GM18520 (cell line): ENCODE measurements around the gene GTSE1.

Experiments used
- ATAC-seq: cut with Tn5 transposase; IDR thresholded peaks from one replicate; pipeline ENCODE4 v1.9.1; 2021; ENCODE audit not compliant: unreplicated experiment

The GTSE1 gene

DNA sequence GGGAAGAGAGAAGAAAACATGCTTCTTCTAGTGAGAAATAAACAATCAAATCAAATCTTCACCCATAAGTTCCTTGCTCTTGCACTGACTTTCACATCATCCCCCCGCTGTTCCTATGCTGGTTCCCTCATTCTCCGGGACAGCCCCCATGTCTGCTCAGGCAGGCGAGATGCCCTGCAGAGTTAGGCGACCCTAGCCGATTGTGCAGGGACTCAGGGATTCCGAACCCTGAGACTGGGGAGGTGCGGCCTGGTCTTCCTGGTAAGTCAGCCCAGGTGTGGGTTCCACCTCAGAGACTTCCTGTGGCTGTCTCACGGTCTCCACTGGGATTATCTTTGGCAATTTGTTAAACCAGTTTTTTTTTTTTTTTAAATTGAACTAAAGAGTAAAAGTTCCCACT, 22.3 kb upstream of the GTSE1 start:
- ATAC-seq = no peak

DNA sequence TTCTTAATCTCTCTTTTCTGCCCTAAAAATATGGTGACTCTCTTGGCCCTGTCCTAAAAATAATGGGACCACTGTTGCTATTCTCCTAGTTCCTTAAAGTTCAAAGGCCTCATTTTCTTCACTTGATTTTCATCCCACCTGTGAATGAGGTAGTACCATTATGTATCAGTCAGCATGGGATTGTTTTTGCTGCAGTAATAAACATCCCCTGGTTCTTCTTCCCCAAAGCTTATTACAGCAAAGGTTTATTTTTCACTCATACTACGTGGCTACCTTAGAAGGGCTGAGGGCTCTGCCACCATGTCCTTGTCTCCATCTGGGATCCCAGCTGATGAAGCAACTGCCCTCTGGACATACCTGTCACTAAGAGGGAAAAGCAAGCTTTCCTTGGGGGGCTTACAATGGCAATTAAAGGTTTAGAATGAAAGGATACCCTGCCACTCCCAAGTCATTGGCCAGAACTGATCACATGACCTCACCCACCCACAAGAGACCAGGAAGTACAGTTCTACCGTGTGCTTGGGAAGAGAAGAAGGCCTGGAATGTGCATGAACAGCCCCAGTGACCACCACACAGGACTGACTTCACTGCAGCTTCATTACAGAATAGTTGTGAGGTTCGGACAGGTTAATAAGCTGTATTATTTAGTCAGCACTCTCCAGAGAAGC, 21.1 kb upstream of the GTSE1 start:
- ATAC-seq = no peak

DNA sequence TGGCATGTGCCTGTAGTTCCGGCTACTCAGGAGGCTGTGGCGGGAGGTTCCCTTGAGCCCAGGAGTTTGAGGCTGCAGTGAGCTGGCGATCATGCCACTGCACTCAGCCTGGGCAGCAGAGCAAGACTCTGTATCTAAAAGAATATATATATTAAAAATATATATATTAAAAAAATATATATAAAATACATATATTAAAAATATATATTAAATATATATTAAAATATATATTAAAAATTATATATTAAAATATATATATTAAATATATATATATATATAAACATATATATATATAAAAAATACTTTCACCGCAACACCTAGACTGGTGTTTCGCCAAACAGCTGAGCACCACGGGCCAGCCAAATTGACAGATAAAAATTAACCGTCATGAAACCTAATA, 20.1 kb upstream of the GTSE1 start:
- ATAC-seq = no peak

DNA sequence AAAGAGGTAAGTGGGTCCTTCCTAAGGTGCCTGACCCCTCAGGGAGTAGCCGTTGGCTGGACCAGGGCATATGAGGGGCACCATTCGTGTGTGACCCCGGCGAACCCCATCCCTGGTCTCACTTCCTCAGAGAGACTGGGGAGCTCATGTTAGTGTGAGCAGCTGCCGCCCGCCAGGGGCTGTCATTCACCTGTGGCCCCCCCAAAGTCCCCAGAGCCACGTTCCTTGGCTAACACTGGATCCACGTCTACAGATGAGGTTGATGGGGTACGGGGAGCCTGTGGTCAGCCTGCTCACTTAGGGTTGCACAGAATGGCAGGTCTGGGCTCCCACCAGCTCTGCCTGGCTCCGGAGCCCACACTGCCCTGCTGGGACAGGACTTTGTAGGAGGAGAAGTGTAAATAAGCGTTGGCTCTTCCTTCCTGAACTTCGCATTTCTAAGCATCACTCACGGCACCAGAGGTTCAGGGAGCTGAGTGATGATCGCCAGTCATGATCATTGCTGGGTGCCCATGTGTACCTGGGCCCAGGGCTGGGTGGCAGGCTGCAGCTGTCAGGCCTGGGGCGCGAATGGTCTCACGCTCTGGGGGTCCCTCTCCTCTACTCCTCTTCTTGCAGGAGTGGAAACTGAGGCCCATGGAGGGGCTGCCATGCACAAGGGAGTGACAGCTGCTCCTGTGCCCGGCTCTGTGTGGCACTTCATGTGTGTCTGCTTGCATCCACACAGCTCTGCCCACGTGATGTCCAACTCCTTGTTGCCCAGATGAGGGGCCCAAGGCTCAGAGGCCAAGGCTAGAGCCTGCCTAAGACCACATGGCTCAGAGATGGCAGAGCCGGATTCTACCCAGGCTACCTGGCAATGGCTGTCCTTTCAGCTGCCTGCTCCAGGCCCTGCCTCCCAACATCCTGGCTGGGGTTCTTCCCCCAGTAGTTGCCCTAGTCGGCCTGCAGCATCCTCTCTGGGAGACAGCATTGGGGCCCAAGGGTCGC, 17.7 kb upstream of the GTSE1 start:
- no peak for ATAC-seq

DNA sequence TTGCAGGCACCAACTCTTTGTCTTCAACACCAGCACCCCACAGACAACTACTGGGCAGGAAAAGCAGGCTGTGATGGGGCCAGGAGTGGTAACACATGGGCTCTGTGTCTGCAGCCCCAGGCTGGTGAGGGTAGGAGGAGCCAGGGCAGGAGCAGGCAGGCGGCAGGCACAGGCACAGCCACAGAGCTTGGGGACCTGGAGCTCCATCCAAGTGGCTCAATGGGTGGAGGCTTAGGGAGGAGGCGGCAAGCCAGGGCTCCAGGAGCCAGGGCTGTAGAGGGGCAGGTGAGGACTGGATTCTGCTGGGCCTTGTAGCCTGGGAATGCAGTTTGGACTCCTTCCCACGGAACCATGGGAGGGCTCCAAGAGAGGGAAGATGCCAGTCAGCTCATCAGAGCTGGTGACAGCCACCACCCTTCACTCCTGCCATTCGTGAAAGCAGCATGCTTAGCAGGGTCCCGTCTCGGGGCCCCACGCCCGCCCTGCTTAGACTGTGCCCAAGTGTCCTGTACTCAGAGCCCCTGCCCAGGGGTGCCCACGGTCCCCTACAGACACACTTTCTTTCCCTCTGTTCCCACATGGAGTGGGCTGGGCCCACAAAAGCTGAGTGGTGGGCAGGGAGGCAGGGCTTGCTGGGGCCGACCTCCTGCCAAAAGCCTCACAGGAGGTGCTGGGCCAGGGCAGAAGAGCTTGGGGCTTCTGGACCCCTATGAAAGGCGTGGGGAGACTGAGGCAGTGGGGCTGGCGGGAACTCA, 16.4 kb upstream of the GTSE1 start:
- no peak for ATAC-seq

DNA sequence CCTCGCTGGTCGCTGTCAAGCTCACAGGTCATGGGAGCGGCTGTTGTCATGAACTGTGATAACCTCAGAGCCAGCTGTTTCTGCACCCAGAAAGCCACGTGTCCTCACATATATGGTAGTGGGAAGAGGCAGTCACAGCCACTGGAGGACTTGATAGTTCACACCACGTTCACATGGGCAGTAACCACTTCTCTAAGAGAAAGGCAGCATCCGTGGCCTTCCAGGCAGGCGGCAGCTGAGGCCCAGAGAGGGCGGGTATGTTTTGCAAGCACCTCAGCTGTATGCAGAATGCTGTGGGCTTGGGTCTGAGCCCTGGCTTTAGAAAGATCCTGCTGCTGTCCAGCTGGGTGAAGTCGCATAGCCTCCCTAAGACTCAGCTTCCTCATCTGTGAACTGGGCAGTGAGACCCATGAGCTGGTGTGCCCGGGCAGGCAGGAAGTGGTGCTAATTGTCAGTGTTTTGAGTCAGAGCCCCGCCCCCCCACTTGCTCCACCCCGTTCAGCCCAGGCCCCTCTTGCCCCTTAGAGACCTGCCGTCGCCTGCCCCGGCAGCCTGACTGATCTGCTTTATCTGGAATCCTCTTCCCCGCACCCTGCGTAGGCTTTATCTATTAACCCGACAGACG, 15.6 kb upstream of the GTSE1 start:
- peak; percentile 81 for ATAC-seq

DNA sequence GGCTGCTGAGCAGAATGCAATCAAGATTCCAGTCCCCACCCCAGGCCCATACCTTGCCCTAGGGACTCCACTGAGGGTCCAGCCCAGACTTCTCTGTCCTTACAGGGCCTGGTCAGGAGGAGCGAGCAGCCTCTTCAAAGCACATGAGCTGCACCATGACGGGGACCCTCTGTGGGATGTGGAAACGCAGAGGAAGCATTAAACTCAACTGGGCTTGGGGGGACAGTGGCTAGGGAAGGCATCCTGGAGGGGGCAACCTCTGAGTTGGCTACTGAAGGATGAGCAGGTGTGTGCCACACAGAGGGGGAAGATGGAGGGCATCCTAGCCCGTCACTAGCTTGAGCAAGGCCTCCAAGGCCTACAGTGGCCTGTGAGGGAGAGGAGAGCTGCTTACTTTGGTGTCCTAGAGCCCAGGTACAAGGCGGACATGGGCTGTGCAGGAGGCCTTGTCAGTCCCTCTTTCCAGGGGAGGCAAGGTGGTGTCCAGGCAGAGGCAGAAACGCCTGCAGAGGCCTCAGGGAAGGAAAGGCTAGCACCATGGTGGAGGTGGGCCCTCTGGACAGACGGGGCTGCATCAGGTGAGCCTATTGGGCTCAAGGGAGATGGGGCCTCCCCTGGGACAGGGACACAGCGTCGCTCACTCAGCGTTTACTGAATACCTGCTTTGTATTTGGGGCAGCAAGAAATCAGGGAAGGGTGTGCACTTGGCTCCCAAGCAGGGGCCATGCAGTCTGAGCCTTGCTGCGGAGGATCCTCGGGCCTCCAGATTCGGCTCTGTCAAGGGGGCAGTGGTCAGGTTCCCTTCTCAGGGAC, 14.6 kb upstream of the GTSE1 start:
- ATAC-seq = no peak

DNA sequence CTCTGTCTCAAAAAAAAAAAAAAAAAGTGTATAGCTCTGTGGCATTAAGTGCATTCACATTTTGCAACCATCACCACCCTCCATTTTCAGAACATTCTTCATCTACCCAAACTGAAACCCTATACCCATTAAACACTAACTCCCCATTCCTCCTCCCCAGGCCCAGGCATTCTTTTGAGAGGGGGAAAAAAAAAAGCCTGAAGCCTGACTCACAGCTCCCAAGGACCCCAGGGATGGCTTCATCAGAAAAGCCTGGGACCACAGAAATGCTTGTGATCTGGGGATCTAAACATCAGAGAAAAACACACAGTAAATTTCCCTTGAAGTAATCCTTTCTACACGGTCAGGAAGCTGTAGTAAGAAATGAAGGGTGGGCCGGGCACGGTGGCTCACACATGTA, 10.7 kb upstream of the GTSE1 start:
- no peak for ATAC-seq

DNA sequence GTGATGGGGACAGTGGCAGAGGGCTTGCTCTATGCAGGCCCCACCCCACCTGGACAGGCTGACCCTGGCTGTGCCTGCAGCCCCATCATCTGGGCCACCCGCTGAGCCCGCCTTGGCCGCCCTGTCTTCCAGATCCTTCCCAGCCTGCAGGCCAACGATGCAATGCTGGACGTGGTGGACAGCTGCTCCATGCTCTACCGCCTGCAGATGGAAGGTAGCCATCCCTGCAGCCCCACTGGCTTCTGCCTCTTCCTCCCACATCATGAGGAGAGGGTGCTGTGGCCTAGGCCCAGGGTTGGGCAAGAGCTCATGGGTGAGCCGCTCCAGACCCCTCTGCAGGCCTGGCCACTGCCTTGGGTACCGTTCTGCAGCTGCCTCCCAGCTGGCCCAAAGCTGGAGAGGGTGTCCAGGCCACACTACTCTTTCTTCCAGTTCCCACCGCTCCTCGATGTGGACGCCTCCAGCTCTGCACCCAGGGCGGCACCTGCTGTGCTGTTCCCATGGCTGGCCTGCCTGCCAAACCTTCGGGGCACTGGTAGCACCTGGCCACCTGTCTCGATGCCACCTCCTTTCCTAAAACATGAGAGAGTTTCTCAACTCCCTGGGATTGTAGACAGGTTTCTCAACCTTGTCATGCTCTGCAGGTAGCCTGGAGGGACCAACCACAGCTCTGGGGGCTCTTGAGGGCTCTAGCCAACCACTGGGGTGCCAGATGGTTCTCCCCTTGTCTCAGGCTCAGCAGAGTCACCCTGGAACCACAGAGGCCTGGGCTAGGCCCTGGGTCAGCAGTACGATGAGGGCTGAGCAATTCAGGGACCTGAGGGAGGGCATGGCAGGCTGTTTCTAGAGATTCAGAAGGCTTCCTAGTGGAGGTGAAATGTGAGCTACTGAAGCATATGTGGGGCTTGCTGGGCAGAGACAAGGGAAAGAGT, 9.5 kb upstream of the GTSE1 start:
- no peak for ATAC-seq

DNA sequence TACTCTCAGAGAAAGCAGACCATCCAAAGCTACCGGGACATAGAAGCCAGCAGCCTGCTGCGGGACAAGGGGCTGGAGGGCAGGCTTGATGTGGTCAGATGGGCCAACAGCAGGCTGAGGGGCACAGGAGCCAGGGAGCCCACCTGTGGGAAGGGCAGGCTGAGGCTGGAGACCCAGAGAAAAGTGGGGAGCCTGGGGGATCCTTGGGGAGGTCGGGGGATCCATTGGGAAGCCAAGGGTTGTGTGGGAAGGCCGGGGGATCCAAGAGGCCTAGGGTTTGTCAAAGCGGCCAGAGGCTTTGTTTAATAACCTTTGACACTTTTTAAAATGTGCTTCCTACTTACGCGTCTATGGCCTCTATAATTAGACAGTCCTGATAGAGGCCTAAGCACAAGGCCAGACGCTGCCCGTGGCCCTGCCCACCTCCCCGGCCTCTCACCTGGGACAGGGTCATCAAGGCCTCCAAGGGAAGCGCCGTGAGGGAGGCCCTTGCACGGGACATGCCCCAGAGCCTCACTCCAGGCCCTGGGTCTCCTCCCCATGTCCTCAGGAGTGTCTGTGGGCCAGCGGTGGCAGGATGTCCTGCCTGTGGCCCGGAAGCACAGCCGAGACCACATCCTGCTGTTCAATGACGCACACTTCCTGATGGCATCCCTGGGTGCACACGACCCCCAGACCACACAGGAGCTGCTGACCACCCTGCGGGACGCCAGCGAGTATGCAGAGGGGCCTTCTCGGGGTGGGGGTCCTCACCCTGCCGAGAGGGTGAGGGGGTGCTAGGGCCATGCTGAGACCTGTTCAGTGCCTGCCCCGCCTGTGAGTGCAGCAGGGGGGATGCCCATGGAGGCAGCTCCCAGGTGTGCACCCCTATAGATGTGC, 8.6 kb upstream of the GTSE1 start:
- peak; percentile 51 for ATAC-seq

DNA sequence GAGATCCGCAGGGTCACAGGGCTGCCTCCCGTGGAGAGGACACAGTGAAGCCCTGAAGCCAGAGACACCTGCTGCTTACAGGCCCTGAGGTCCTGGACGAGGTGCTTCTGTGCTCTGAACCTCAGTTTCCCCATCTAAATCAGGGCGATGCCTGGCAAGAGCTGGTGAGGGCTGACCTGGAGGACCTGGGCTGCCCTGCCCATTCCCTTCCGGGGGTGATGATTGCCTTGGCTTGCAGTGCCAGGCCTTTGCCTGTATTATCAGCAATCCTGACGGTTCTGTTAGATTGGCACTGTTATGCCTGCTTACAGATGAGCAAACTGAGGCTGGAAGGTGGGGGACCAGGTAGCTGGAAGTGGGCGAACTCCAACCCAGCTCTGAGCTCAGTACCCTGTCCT, 7.8 kb upstream of the GTSE1 start:
- ATAC-seq = no peak

DNA sequence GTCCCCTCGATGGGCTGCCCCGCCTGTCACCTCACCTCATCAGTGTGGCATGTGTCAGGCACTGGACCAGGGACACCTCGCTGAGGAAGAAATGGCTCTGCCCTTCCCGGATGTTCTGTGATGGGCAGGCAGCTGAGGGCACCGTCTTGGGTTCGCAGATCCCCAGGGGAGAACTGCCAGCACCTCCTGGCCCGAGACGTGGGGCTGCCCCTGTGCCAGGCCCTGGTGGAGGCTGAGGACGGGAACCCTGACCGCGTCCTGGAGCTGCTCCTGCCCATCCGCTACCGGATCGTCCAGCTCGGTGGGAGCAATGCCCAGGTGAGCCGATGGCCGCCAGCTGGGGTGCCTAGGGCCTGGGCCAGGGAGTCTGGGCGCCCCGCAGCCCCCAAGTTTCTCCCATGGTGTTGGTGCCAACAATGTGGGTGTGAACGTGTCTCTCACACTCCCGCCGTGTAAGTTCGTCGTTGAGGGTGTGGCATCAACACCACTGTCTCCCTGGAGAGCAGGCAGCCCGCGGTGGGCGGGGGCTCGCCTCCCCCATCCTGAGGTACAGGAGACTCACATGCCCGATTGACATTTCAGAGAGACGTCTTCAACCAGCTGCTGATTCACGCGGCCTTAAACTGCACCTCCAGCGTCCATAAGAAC, 7.3 kb upstream of the GTSE1 start:
- ATAC-seq = no peak

DNA sequence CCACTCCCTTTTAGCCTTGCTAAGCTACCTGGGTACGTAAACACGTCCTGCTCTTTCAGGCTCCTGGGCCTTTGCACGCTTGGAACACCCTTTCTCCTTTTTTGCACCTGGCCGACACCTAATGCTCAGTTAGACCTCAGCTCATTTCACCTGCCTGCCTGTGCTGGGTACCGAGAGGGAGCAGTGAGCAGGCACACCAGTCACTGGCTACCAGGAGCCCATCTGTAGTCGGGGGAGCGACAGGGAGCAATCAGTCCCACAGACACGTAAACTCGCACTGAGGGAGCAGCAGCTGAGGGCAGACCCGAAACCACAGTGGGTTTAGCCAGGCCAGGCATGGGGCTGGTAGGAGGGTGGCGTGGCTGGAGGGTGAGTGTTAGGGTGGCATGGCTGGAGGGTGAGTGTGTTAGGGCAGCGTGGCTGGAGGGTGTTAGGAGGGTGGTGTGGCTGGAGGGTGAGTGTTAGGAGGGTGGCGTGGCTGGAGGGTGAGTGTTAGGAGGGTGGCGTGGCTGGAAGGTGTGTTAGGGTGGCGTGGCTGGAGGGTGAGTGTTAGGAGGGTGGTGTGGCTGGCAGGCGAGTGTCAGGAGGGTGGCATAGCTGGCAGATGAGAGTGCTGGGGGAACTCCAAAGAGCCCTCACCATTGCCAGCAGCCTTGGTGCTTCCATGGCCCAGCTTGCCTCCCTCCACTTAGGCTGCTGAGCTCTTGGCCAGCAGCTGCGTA, 6.4 kb upstream of the GTSE1 start:
- ATAC-seq = no peak

DNA sequence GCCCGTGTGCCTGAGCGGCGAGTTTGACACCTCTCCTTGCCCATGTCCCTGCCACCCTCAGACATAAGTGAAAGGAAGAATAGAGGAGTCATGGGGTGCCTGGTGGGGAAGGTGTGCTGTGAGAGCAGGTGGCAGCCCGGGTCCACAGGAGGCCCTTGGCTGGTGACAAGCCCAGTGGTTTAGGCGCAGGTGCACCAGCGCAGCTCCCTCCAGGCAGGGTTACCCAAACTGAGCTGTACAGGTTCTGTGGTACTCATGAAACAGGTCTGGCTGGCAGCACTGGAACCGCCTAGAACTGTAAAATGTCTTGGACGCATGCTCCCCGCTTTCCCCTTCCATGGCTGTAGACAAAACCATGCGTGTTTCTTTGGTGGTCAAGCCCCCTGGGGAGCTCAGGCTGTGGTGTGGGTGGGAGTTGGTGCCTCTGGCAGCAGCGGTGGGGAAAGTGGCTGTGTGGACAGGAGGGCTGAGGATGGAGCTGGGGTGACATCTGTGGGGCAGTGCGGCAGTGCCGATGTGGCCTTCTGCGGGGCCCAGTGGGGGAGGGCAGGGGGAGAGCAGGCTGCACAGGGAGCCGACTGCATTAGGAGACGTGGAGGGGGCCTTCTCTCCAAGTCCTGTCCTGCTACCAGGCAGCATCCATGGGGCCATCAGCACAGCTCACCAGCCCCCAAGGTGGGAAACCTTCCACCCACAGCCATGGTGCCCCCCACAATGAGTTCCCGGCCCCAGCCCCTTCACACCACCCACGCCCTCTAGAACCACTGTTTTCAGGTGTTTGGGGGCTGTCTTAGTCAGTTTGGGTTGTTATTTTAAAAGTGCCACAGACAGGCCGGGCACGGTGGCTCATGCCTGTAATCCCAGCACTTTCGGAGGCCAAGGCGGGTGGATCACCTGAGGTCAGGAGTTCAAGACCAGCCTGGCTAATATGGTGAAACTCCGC, 5.6 kb upstream of the GTSE1 start:
- no peak for ATAC-seq

DNA sequence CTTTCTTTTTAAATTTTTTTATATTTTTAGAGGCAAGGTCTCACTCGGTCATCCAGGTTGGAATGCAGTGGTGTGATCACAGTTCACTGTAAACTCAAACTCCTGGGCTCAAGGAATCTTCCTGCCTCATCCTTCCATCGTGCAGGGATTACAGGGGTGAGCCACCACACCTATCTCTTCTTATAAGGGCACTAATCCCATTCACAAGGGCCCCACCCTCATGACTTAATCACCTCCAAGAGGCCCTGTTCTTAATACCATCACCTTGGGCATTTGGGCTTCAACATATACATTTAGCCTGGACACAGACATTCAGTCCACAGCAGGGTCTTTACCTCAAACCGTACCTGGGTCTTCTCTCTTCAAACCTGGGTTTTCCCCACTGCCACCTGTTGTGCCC, 4.5 kb upstream of the GTSE1 start:
- no peak for ATAC-seq

DNA sequence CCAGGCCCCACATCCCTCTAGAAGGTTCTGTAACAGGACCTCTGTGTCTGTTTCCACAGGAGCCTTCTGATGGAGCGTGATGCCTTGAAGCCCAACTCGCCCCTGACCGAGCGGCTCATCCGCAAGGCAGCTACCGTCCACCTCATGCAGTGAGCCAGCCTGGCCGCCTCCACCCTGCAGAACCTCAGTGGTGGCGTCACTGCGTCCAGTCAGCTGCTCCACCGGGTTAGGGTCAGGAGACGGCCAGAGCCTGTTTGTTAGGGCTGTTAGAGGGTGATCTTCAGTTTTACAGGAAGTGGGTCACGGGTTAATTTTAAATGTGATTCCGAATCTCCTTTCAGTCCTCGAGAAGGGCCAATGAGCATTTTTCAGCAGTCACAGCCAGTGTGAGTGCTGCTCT, 3.9 kb upstream of the GTSE1 start:
- ATAC-seq = no peak
